GM19043 (cell line): ENCODE results near the gene CDK17.
"Not testable (repeated sequence)": the region's sequence is repeated elsewhere in the genome, so short reads cannot be mapped to it uniquely, and the experiment has no call there.

Experiments
- ATAC-seq: cut with Tn5 transposase; IDR thresholded peaks from one replicate; pipeline ENCODE4 v1.9.1; 2021; ENCODE audit warnings: low read depth; ENCODE audit not compliant: unreplicated experiment

The CDK17 gene

DNA sequence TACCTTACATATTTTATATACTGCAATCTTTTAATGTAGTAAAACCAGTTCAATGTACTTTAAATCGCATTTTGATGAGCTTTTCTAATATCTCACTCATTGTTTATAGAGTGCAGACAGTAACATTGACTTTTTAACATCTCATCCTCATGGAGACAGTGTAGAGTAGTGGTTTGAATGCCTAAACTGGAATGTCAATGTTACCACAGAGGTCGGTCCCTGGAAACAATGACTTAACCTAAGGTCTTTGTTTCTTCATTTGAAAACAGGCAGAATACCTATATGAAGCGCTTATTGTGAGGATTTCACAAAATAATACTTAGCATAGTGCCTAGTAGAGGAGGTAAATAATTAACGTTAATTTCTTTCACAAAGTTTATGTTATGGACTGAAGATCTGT lies 5.0 kb downstream of the CDK17 start:
- ATAC-seq, result no peak

DNA sequence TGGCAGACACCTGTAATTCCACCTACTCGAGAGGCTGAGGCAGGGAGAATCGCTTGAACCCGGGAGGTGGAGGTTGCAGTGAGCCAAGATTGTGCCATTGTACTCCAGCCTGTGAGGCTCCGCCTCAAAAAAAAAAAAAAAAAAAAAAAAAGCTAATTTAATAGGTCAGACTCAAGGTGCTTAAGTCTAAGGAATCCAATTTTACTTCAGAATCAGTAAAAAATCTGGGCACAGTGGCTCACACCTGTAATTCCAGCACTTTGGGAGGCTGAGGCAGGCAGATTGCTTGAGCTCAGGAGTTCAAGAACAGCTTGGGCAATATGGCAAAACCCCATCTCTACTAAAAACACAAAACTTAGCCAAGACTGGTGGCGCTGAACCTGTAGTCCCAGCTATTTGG lies 7.0 kb downstream of the CDK17 start:
- not testable (repeated sequence) for ATAC-seq

DNA sequence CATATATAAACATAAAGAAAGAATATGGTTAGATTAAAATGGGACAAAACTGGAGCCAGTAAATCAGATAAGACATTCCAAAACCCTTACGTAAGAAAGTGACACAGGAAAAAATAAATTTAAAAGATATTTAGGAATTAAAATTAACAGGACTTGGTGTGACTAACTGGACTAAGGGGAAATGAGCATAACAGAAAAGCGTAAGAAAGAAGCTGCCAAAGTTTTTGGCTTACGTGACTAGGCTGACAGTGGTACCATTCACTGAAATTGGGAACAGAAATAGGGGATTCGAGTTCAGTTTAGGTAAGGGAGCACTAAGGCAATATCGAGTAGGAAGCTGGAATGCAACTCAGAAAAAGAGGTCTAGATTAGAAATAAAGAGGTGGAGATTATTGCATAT lies 7.8 kb downstream of the CDK17 start:
- ATAC-seq, result no peak

DNA sequence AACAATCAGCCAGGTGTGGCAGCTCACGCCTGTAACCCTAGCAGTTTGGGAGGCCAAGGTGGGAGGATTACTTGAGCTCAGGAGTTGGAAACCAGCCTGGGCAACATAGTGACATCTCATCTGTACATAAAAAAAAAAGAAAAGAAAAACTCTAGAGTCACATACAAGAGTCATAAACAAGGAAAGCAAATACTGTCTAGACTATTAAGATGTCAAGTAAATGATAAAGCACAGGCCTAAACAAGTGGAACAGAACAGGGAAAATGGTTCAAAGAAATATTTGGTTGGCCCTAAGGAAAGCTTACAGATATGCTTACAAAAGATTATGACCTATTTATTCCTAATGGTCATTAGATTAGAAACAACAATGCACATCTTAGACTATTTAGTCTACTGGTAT lies 12.3 kb downstream of the CDK17 start:
- ATAC-seq, result no peak

DNA sequence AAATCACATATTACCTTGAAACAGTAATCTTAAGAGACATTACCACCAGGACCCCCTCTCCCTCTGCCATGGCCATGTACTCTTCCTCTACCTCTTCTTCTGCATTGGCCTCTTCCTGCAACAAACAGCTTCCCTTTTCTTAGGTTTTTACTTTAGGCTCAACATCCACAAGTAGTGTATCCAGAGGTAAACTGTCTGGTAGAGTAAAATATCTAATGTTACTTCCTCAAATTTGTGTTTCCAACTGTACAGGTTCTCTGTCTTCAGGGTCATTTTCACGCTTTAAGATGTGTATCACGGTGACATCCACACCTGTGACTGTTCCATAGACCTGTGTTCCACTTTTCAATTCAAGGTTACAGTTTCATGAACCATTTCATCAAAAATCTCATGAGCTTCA lies 13.4 kb downstream of the CDK17 start:
- ATAC-seq, result no peak

DNA sequence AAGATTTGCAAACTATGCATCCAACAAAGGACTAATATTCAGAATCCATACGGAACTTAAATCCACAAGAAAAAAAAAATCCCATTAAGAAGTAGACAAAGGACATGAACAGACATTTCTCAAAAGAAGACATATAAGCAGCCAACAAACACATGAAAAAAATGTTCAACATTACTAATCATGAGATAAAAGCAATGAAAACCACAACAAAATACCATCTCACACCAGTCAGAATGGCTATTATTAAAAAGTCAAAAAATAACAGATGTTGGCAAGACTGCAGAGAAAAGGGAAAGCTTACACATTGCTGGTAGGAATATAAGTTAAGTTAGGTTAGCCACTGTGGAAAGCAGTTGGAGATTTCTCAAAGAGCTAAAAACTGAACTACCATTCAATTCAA lies 16.2 kb downstream of the CDK17 start:
- no peak for ATAC-seq

DNA sequence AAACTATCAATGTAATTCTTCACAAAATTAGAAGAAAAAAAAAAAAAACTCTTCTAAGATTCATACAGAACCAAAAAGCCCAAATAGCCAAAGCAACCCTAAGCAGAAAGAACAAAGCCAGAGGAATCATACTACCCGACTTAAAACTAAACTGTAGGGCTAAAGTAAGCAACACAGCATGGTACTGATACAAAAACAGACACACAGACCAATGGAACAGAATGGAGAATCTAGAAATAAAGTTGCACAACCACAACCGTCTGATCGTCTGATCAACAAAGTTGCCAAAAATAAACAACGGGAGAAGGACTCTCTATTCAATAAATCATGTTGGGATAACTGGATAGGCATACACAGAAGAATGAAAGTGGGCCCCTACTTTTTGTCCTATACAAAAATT lies 16.9 kb downstream of the CDK17 start:
- ATAC-seq, result no peak

DNA sequence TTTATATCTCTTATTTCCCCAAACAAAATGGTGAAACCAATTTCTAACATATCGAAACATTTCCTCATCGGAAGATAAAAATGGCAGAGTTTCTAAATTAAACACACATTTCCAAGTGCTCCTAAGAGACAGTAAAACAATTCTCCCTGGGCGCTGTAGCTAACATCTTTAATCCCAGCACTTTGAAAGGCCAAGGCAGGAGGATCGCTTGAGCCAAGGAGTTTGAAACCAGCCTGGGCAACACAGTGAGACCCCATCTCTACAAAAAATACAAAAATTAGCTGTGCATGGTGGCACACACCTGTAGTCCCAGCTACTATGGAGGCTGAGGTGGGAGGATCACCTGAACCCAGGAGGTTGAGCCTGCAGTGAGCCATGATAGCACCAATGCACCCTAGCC lies 20.5 kb downstream of the CDK17 start:
- ATAC-seq, result not testable (repeated sequence)

DNA sequence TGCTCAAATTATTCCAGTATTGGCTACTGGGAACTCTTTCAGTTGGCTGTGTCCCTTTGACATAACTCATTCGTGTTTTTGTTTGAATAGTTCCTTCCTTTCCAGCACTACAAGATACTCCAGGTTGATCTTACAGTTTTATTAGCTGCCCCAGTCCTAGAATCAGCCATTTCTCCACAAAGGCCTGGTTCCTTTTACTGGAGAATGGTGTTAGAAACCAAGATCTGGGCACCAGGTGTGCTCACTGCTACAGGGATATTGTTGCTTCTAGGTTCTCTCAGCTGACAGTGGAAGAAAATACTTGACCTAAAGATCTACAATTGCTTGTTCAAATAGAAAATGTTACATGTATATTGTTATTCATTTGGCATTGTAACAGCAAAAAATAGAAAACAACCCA lies 21.9 kb downstream of the CDK17 start:
- no peak for ATAC-seq

DNA sequence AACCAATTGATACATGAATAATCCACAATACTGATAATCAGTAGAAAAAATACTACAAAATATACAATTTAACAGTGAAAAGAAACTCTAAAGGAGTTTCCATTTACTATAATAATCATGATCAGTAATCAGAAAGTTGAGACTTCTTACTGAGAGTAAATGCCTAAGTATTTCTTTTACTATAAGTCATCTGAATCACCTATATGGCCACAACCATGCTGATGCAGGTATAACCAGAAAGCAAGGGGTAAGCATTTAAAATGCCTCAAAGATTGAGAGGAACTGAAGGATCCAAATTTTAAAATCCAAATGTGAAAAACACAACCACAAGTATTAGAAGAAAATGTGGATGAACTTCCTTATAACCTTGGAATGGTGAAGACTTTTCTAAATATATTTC lies 23.4 kb downstream of the CDK17 start:
- no peak for ATAC-seq

DNA sequence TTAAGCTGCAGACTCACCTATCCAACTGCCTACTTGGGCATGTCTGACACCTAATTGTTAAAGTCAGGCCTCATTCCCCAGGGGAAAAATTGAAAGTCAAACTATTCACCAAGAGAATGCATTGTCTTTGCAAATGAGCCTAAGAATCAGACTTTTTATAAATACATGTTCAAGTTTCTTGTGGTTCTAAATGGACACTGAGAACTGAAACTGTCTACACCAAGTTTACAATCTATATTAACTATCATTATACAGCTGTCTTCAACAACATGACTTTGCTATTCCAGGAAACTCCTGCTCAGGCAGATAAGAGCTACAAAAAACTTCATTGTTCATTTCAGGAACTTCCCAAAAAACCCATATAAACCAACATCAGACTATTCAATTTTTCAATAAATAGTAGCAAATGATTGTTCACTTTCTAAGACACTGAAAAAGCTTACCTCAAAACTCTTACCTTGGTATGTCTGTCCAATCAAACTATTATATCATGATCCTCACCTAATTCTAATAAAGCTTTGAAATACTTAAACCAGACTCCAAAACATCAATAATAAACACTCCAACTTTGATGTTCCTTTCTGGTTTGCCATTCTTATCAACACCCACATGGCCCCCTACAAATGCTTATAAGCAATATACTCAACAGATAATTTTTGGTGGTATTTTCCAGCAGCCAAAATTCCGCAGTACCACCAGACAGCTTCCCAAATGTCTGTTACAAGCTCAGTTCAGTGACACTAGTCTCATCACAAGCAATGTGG lies 24.2 kb downstream of the CDK17 start:
- peak; percentile 80 for ATAC-seq

DNA sequence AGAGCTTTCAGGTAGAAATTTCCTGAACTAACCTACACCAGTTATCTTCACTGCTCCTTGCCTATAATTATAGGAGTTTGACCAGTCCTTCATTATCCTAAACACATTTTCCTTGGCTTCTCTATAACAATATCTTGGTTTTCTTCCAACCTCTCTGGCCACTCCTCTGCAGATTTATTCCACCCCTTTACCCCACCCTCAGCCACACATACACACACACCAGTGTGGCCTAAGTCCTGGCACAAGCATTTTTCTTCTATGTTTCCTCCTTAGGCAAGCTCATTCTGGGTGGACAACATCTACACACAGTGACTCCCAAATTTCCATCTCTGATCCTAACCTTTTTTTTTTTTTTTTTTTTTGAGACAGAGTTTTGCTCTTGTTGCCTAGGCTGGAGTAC lies 25.1 kb downstream of the CDK17 start:
- no peak for ATAC-seq

DNA sequence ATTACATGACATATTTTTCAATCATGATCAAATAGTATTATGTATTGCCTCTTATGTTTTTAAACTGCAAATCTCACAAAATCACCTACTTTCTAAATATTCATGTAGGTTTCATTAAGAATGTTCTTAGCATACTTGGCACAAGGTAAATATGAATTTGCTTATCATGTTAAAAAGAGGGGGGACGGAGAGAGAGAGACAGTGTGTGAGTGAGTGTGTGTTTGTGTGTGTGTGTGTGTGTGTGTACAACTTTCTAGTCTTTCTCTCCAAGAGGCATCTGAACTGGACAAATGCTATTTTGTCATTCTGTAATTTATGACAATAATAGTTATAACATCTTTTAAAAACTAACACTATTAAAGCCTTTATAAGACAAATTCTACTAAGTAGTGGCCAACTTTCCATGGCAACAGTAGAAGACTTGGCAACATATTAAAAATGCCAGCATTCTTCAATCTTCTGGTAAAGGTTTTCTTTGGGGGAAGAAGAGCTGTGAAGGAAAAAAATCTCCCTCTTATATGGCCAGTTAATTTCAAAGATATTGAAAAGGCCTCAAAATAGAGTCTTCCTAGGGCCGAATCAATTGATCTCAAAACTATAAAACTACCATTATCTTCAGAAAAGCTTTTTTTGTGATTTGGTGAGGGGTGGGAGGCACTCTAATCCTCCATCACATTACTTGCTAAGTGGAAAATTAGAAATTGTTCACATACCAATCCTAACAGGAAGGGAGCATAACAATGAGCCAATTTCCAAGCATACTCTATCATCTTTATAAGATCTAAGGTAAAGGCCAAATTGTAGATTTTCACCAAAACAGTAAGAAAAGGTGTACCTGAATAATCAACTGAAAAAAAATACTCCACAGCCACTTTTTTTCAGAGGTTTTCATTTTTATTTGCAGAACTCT lies 28.2 kb downstream of the CDK17 start:
- no peak for ATAC-seq

DNA sequence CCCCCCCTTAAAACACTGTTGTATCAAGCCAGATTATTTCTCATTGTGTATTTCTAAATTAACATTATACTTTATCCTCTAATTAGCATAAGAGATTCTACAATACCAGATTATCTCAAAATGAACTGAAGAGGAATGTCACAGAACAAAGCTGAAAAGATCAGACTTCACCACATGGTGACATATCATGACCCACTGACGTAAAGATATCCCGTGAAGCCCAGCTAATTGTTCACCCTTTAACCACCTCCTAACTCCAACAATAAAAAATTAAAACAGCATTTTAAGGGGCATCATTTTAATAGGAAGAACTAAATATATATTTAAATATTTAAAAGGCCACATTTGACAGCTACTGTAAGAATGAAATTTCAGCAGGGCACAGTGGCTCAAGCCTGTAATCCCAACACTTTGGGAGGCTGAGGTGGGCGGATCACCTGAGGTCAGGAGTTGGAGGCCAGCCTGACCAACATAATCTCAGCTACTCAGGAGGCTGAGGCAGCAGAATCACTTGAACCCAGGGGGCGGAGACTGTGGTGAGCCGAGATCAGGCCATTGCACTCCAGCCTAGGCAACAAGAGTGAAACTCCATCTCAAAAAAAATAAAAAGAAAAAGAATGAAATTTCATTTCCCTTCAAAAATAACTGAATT lies 29.0 kb downstream of the CDK17 start:
- ATAC-seq, result no peak

DNA sequence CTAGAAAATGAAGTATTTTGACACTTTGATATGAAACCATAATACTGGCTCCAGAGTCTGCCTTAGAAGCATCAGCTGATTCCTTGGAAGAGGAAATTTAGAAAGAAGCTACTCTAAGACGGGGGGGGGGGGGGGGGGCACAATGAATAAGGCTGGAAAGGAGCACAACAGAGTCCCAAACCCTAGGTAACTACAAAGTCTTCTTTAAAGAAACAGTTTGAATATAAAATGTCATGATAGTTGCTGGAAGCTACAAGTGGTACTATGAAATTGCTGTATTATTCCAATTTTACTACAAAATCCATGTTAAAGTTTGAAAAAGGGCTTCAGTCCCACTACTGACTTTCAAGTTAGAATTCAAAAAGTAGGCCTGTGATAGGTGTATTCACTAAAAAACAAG lies 31.6 kb downstream of the CDK17 start:
- no peak for ATAC-seq

DNA sequence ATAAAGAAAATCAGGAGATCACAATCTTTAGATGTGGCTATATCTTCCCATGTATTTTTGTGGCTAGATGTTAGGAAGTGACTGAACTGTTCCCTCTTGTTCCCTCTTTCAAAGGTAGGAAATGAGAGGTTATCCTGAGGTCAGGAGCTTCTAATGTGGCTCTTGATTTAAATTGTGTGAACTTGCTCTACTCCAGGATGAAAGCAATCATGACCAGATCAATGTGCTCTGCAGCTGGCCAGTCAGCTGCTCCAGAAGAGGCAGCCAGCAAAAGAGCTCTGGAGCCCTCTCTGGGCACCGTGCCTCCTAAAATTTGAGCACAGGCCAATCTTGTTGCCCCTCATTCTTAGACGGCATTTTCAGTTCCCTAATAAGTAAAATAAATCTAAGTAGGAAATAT lies 32.0 kb downstream of the CDK17 start:
- no peak for ATAC-seq

DNA sequence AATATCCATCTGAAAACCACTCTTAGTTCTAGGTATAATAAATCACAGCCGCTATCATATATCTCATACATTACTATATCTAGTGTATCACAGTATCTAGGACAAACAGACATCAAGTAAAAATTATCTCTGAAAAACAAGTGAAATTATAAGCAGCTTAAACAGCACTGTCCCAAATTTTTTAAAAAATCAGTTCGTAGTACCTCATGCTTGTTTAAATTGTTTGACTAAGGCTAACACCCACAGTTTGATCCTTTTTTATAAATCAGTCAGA lies 33.9 kb downstream of the CDK17 start:
- ATAC-seq, result no peak

DNA sequence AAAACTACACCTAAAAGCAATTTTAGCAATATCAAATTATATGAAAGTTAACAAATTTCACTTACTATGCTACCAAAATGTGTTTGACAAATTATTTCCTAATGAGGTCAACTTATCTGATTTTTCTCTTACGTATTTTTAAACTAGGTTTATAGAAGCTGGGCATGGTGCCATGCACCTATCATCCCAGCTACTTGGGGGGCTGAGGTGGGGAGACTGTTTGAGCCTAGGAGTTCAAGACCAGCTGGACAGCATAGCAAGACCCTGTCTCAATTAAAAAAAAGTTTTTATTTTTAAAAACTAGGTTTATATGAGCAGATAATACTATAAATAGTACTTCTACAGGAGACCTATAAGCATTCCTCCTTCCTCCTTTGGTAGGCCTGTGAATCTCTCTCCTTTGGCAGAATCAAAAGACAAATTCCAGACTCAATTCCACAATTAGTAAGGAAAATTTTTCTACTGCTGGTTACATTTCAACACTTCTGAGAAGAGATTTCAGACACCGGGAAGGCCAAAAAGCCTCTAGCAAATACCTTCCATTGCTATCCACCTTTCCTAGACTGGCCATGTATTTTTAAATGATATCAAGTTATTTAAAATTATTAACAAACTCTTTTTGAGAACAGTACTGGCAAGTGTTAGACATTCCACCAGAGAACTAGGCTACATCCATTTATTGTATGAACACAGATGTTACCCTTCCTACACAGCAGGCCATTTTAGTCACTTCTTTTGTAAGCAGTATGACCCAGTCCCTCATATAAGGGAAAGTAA lies 34.4 kb downstream of the CDK17 start:
- no peak for ATAC-seq

DNA sequence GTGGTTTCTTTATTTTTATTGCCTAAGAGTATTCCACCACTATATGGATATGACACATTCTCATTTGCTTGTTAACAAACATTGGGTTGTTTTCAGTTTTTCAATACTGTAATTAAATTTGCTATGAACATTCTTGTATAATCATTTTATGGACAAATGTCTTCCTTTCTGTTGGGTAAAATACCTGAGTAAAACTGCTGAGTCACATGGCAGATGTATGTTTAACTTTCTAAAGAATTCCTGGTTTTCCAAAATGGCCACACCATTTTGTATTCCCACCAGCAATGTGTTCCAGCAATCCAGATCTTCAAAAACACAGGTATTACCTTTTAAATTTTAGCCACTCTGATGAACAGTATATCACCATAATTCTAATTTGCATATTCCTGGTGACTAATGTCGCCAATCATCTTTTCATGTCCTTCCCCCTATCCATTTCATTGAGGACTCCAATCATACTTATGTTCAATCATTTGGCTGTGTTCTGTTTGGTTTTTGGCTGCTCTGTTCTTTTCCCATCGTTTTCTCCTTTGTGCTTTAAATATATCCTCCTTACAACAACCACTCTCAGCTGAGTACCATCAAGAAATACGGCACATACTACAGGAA lies 36.0 kb downstream of the CDK17 start:
- no peak for ATAC-seq

DNA sequence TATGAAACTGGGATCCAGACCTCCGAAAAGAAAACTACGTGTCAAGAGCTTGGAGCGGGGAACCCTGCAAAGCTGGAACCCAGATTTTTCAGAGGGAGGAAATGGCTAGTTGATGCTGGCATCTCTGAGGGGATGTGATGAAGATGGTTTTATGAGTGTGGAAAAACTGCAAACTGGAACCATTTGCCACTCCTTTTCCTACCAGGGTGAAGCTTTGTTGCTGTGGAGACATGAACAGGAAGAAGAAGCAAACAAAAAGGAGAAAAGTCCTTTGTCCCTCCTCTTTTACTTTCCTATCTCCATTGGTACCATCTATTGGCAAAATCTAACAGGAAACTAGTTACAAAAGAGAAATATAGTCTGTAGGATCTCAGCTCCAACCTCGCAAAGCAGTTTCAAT lies 39.2 kb downstream of the CDK17 start:
- no peak for ATAC-seq

DNA sequence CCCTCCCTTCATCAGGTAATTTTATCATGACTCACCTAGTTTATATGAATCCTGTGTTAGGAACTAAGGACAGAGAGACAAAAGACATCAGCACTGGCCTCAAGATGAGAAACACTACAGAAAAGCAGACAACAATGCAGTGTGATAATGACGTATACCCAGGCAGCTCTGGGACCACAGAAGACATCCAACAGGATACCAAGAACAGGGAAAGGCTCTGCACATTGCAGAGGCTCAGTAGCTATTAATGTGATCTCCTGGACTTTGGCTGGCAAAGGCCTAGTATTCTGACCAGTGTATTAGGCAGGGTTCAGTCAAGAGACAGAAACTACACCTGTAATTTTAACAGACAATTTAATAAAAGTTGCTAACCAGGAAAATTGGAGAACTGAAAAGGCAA lies 39.7 kb downstream of the CDK17 start:
- ATAC-seq, result no peak
